Testis (tissue), 3 donors: ENCODE results near the gene AKT1. TPM values are rescaled to one million over a fixed set of nuclear protein-coding genes. Genes with fewer than 3 reads are reported as not detected.
"Not testable (repeated sequence)": the region's sequence is repeated elsewhere in the genome, so short reads cannot be mapped to it uniquely, and the experiment has no call there.

Source experiments
- DNase-seq: peaks from one replicate; pipeline ENCODE4 v3.0.0-alpha.2; 2019
- H3K27ac ChIP-seq, 2 donors: fragments of 200-600 bp; sonication (generic); one replicate each; pipeline ENCODE4 v1.5.1; 2019
- H3K27me3 ChIP-seq: fragments of 200-600 bp; sonication (generic); one replicate; pipeline ENCODE4 v1.5.1; 2019
- H3K36me3 ChIP-seq: fragments of 200-600 bp; sonication (generic); one replicate; pipeline ENCODE4 v1.5.1; 2017; ENCODE audit warnings: low read depth; ENCODE audit errors: missing control alignments
- H3K4me1 ChIP-seq: fragments of 200-600 bp; sonication (generic); one replicate; pipeline ENCODE4 v1.5.1; 2019
- H3K4me3 ChIP-seq, 2 donors: fragments of 200-600 bp; sonication (generic); one replicate each; pipeline ENCODE4 v1.5.1; 2017 to 2019
- H3K9me3 ChIP-seq: fragments of 200-600 bp; sonication (generic); one replicate; pipeline ENCODE4 v1.5.1; 2017
- POLR2A ChIP-seq: fragments of 450-650 bp; IDR thresholded peaks from one replicate; pipeline ENCODE4 v1.6.1; 2017; ENCODE audit warnings: antibody characterized with exemption, mild to moderate bottlenecking, moderate library complexity
- WGBS, 2 donors: methylation state at CpG; one replicate each; pipeline ENCODE4 v1.1.5; 2018; 5-methylcytosine and 5-hydroxymethylcytosine counted together
- intact Hi-C: fragments of 100-400 bp; cut with DNase I; formaldehyde crosslinking; loops from one replicate; pipeline ENCODE4 v1.15.1; 2023; ENCODE audit warnings: low total_unique reads
- polyA plus RNA-seq: library from polyadenylated mRNA; stranded (reverse); fragments of 350-450 nt; fragmentation: Illumina TruSeq; extraction: RNeasy Lipid Tissue Mini Kit (QIAGEN cat#74804); gene quantifications from one replicate; pipeline ENCODE4 v1.2.3, GENCODE V29; 2014; ENCODE audit warnings: low read depth, low replicate concordance; ENCODE audit not compliant: insufficient read depth
- total RNA-seq, 2 donors: library from RNA; depleted of rRNA; stranded (reverse); fragments of >200 nt; gene quantifications; one replicate each; pipeline ENCODE4 v1.2.3, GENCODE V29; 2016
- TF ChIP-seq, protein P1 (sequence below), 3 experiments: fragments of 450-650 bp in 2 of 3; fragments of 200-600 bp in 1 of 3; sonication (generic) in 1 of 3; IDR thresholded peaks; one replicate each; pipeline ENCODE4 v1.5.1; 2016 to 2019; ENCODE audit warnings: antibody characterized with exemption in 3 of 3, mild to moderate bottlenecking in 2 of 3, moderate library complexity in 1 of 3

The AKT1 gene
- total and polyA plus RNA-seq, 3 donors from 2014 or later = 68.2 to 125 (median 106) TPM

DNA sequence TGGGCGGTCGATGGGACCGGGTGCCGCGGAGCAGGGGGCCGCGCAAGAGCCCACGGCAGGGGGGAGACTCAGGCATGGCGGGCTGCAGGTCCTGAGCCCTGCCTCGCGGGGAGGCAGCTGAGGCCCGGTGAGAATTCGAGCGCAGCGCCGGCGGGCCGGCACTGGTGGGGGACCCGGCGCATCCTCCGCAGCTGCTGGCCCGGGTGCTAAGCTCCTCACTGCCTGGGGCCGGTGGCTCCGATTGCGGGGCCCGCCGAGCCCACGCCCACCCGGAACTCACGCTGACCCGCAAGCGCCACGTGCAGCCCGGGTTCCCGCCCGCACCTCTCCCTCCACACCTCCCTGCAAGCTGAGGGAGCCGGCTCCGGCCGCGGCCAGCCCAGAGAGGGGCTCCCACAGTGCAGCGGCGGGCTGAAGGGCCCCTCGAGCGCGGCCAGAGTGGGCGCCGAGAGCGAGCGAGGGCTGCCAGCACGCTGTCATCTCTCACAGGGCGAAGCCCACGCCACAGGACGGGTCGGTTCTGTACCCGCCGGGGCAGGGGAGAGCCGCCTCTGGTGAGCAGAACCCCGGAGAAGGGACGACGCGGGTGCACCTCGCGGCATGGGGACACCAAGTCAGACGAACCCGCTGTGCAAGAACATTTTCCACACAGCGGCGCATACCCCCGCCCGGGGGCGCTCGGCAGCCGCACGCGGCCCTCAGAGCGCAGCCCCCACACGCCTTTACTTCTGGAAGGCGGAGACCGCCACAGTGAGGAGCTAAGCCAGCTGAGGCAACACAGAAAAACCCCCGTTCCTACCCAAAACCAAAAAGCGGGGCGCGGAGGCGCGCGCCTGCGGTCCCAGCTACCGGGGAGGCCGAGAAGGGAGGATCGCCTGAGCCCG, 43.8 kb downstream of the AKT1 start:
- no peak for DNase-seq
- TF ChIP-seq, protein P1, sequence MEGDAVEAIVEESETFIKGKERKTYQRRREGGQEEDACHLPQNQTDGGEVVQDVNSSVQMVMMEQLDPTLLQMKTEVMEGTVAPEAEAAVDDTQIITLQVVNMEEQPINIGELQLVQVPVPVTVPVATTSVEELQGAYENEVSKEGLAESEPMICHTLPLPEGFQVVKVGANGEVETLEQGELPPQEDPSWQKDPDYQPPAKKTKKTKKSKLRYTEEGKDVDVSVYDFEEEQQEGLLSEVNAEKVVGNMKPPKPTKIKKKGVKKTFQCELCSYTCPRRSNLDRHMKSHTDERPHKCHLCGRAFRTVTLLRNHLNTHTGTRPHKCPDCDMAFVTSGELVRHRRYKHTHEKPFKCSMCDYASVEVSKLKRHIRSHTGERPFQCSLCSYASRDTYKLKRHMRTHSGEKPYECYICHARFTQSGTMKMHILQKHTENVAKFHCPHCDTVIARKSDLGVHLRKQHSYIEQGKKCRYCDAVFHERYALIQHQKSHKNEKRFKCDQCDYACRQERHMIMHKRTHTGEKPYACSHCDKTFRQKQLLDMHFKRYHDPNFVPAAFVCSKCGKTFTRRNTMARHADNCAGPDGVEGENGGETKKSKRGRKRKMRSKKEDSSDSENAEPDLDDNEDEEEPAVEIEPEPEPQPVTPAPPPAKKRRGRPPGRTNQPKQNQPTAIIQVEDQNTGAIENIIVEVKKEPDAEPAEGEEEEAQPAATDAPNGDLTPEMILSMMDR (IDR thresholded peaks at IDR 0.05) = no peak
- no peak for TF ChIP-seq POLR2A
- intact Hi-C loops = no loop called here
- no peaks in the 10 kb centered on the region for H3K9me3 ChIP-seq
- 52 to 75% methylated on average over 31 to 82 of the region's 90 CpGs for WGBS, 2 donors
- no peaks in the 10 kb centered on the region for H3K36me3 ChIP-seq
- H3K4me1 ChIP-seq = peaks cover 27% of the 10 kb centered on the region
- peak overlapping the region; percentile 42 to 85 for H3K27ac ChIP-seq
- peak overlapping the region; percentile 97 to 100 for H3K4me3 ChIP-seq
- H3K27me3 ChIP-seq = no peaks in the 10 kb centered on the region

DNA sequence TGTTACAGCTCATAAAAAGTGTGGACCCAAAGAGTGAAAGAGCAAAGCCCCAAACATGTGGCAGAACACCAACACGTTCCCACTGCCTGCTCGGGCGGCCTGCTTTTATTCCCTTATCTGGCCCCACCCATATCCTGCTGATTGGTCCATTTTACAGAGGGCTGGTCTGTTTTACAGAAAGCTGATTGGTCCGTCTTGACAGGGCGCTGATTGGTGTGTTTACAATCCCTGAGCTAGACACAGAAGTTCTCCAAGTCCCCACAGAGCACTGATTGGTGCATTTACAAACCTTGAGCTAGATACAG, 44.8 kb downstream of the AKT1 start:
- intact Hi-C loops, H3K4me3 ChIP-seq, H3K9me3 ChIP-seq, H3K27me3 ChIP-seq, H3K36me3 ChIP-seq, H3K27ac ChIP-seq: not testable (repeated sequence)
- DNase-seq = peak; percentile 73
- 65 to 70% methylated on average over 5 of the region's 5 CpGs for WGBS, 2 donors
- H3K4me1 ChIP-seq = peaks cover 27% of the 10 kb centered on the region

DNA sequence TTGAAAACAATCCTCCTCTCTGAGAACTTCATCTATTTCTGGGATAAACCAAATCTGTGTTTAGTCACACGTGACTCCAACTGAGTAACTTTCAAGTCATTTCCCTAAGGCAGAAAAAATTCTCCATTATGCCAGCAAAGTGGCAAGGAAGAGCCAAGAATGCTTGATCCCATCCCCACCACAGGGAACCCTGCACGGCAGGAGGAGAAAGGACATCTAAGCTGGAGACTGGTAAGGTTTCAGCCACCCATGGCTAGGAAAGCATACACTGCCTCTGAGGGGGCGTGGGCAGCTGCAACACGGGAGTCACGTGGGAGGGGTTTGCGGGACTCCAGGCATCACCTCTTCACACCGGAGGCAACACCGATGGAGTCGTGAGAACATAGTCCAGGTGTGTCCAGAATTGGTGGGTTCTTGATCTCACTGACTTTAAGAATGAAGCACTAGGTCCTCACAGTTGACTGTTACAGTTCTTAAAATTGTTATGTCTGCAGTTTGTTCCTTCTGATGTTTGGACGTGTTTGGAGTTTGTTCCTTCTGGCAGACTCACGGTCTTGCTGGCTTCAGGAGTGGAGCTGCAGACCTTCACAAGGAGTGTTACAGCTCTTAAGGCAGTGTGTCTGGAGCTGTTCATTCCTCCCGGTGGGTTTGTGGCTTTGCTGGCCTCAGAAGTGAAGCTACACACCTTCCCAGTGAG, 45.3 kb downstream of the AKT1 start:
- DNase-seq = no peak
- Histone ChIP-seq H3K27me3 (no peaks in the 10 kb centered on the region), H3K27ac (no peak overlapping the region), H3K4me1 (peaks cover 27% of the 10 kb centered on the region), H3K4me3 (no peak overlapping the region), H3K9me3 (no peaks in the 10 kb centered on the region), H3K36me3 (no peaks in the 10 kb centered on the region)
- intact Hi-C loops = no loop called here
- WGBS, 2 donors = 70 to 75% methylated on average over 12 of the region's 12 CpGs
- TF ChIP-seq POLR2A = no peak
- TF ChIP-seq, protein P1 (IDR thresholded peaks at IDR 0.05) = no peak

DNA sequence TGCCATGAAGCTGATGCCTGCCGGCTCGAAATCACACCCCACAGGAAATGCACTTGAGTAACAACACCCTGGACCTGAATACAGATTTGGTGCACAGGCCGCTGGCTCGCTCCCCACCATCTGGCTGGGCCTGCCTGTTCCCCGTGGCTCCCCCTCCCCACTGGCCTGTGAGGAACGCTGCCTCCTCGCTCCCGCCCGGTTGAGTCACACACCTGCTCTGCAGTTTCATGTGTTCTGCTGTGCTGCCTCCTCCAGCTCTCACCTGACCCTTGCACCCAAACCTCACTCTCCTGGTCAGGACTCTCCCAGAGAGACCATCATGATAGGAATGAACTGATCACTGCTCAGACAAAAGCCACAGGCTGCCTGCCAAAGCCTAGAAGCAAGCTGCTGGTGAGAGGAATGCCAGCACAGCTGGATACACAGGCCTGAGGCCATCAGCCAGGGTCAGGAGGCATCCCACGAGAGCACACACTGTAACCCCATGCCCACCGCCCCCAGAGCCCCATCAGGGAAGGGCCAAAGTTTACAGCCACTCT, 46.4 kb downstream of the AKT1 start:
- Histone ChIP-seq H3K4me1 (peaks cover 19% of the 10 kb centered on the region), H3K9me3 (no peaks in the 10 kb centered on the region), H3K27ac (no peak overlapping the region), H3K4me3 (no peak overlapping the region), H3K36me3 (no peaks in the 10 kb centered on the region), H3K27me3 (no peaks in the 10 kb centered on the region)
- peak; percentile 54 for DNase-seq
- 58 to 59% methylated on average over 10 to 11 of the region's 11 CpGs for WGBS, 2 donors
- intact Hi-C loops = no loop called here
- TF ChIP-seq POLR2A = no peak
- TF ChIP-seq, protein P1 (IDR thresholded peaks at IDR 0.05) = no peak

DNA sequence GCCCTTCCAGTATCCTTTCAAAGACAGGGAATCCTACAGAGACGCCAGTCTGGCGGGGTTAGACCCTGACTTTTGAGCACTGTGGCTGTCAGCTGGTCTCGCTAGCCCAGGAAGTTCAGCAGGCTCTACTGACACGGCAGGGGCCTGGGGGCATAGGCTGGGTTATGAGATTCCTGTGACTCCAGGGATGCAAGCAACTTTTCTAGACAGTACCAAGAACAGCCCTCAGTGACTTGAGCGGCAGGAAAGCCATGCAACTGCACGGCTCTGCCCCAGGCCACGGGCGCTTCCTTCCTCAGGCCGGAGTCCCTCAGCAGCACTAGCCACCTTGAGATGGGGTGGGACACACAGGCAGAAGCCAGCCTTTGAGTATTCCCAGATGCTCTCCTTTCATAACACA, 47.7 kb downstream of the AKT1 start:
- Histone ChIP-seq H3K27me3 (no peaks in the 10 kb centered on the region), H3K27ac (no peak overlapping the region), H3K4me3 (no peak overlapping the region), H3K4me1 (peaks cover 11% of the 10 kb centered on the region), H3K36me3 (no peaks in the 10 kb centered on the region), H3K9me3 (no peaks in the 10 kb centered on the region)
- intact Hi-C loops = no loop called here
- TF ChIP-seq POLR2A = no peak
- TF ChIP-seq, protein P1 (IDR thresholded peaks at IDR 0.05) = no peak
- no peak for DNase-seq
- 90 to 91% methylated on average over 6 to 9 of the region's 9 CpGs for WGBS, 2 donors
